Colonic mucosa (tissue), 4 donors: ENCODE measurements around the gene GALNT17. TPM values are rescaled to one million over a fixed set of nuclear protein-coding genes. Genes with fewer than 3 reads are reported as not detected.

Experiments used
- DNase-seq: peaks from one replicate; pipeline ENCODE4 v3.0.0-alpha.2; 2020
- H3K27ac ChIP-seq: fragments of 200-600 bp; one replicate; pipeline ENCODE4 v1.8.0; 2021
- H3K27me3 ChIP-seq: fragments of 200-600 bp; one replicate; pipeline ENCODE4 v1.8.0; 2021
- H3K36me3 ChIP-seq: fragments of 200-600 bp; one replicate; pipeline ENCODE4 v1.8.0; 2021
- H3K4me1 ChIP-seq: fragments of 200-600 bp; one replicate; pipeline ENCODE4 v1.8.0; 2021; ENCODE audit warnings: mild to moderate bottlenecking
- H3K4me3 ChIP-seq: fragments of 200-600 bp; one replicate; pipeline ENCODE4 v1.8.0; 2021
- H3K9ac ChIP-seq, 2 donors: one replicate each; pipeline ENCODE4 v1.7.0; 2013; ENCODE audit warnings: control low read depth in 2 of 2, low read depth in 2 of 2, low read length in 2 of 2
- H3K9me3 ChIP-seq: fragments of 200-600 bp; one replicate; pipeline ENCODE4 v1.8.0; 2021
- intact Hi-C: fragments of 100-400 bp; cut with DNase I; formaldehyde crosslinking; loops from one replicate; pipeline ENCODE4 v1.14.1; 2022
- total RNA-seq, 2 donors: library from RNA; stranded (reverse); fragmentation: NEBNext Ultra II Directional in 1 of 2; extraction: Animal tissue kit (Norgen Biotek cat#: 25700) in 1 of 2; gene quantifications; one replicate each; pipeline ENCODE4 v1.2.1, GENCODE V29; 2021
- TF ChIP-seq, protein P1 (sequence below): fragments of 200-600 bp; IDR thresholded peaks from one replicate; pipeline ENCODE4 v1.8.0; 2022; ENCODE audit warnings: antibody characterized with exemption, mild to moderate bottlenecking
- donor health status: healthy.
- donor health status: DM: no; HTN: no; CAD: no.
- donor health status: DM: no; HTN: no; CAD: no.

Gene GALNT17
- total RNA-seq, 2 donors from 2014 or later = 0.37 to 1.3 TPM

DNA sequence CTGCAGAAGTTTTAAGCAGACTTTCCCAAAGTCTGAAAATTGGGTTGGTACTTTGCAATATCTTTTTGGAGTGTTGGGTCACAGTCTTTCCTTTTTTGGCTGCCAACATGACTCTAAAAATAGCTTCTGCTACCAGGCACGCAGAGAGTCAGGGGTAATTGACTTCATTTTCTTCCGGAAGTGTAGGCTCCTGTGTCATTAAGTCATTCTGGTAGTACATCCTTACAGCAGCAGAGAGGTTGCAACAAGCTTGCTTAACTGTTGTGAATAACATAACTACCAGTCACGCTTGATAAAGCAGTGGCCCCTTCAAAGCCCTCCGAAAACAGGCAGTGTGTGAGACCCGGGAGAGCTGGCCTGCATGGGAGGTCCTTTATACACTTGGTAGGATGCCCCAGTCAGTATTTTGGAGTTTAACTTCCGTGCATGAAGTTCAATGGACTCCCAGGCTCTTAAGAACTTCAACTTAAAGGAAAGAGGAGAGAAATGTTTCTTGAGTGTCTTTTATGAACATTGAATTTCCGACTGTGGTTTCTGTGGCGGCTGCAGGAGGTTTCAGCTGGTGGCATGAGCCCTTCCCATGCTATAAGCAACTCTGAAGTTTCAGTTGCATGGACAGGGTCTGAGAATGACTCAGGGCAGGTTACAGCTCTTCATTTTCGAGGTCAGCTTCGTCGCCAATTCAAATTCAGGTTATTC lies 310.7 kb downstream of the GALNT17 start:
- intact Hi-C loops = no loop called here
- Histone ChIP-seq H3K4me3 (no peak overlapping the region), H3K27me3 (no peaks in the 10 kb centered on the region), H3K9ac (no peak overlapping the region), H3K27ac (no peak overlapping the region), H3K9me3 (no peaks in the 10 kb centered on the region), H3K4me1 (no peaks in the 10 kb centered on the region), H3K36me3 (no peaks in the 10 kb centered on the region)
- TF ChIP-seq, protein P1, sequence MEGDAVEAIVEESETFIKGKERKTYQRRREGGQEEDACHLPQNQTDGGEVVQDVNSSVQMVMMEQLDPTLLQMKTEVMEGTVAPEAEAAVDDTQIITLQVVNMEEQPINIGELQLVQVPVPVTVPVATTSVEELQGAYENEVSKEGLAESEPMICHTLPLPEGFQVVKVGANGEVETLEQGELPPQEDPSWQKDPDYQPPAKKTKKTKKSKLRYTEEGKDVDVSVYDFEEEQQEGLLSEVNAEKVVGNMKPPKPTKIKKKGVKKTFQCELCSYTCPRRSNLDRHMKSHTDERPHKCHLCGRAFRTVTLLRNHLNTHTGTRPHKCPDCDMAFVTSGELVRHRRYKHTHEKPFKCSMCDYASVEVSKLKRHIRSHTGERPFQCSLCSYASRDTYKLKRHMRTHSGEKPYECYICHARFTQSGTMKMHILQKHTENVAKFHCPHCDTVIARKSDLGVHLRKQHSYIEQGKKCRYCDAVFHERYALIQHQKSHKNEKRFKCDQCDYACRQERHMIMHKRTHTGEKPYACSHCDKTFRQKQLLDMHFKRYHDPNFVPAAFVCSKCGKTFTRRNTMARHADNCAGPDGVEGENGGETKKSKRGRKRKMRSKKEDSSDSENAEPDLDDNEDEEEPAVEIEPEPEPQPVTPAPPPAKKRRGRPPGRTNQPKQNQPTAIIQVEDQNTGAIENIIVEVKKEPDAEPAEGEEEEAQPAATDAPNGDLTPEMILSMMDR = no peak
- no peak for DNase-seq

DNA sequence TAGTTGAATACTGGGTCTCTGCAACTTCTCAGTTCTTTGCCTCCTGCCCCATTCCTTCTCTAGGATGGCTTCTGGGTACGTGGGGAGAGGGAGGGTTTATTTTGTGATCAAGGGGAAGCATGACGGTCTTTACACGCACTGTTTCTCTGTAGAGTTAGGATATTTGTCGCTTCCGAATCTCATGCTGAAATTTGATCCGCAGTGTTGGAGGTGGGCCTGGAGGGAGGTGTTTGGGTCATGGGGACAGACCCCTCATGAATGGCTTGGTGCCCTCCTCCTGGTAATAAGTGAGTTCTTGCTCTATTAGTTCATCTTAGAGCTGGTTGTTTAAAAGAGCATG lies 311.2 kb downstream of the GALNT17 start:
- no peak for DNase-seq
- intact Hi-C loops = no loop called here

DNA sequence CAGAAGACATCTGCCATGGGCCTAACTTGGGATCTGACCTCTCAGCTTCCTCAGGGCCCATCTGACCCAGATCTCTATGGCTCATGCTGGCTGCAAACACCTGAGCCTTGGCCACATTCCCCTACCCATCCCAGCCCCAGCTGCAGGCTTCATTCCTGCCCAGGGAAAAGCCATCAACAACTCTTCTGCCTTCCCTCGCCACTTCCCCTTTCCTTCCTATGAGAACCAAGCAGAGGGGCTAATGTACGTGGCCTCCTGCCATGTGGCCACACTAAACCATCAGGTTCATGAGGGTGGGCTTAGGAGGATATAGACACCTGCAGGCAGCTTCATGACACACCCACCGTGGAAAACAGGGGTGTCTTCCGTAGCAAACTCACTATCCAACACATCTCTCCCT lies 312.2 kb downstream of the GALNT17 start:
- intact Hi-C loops = no loop called here
- no peaks in the 10 kb centered on the region for H3K9me3 ChIP-seq
- no peaks in the 10 kb centered on the region for H3K36me3 ChIP-seq
- no peak overlapping the region for H3K4me3 ChIP-seq
- TF ChIP-seq, protein P1 = no peak
- H3K9ac ChIP-seq = no peak overlapping the region
- no peaks in the 10 kb centered on the region for H3K4me1 ChIP-seq
- H3K27me3 ChIP-seq = no peaks in the 10 kb centered on the region
- DNase-seq = no peak
- H3K27ac ChIP-seq = no peak overlapping the region

More for the DNA sequence above, 311.2 kb downstream of the GALNT17 start:
- no peaks in the 10 kb centered on the region for H3K36me3 ChIP-seq
- no peak overlapping the region for H3K27ac ChIP-seq
- H3K4me3 ChIP-seq = no peak overlapping the region
- TF ChIP-seq, protein P1 = no peak
- H3K4me1 ChIP-seq = no peaks in the 10 kb centered on the region
- no peak overlapping the region for H3K9ac ChIP-seq
- no peaks in the 10 kb centered on the region for H3K27me3 ChIP-seq
- H3K9me3 ChIP-seq = no peaks in the 10 kb centered on the region

DNA sequence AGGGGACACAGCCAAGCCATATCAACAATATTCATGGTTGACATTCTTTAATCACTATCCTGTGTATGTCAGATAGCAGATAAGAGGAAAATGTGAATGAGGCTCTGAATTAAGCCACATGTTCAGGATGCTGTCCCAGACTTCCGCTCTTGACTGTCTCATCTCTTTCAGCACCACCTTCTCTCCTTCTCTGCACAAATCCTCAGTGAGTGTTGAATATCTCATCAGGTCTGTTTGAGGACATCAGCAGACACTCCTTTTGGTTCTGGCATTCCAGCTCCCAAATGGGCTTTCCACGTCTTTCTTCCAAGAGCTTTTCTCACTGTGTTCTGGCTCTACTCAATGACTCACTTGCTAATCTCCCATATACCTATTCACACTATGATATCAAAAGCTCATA lies 321.7 kb downstream of the GALNT17 start:
- H3K4me3 ChIP-seq = no peak overlapping the region
- H3K36me3 ChIP-seq = no peaks in the 10 kb centered on the region
- no peaks in the 10 kb centered on the region for H3K9me3 ChIP-seq
- TF ChIP-seq, protein P1 = no peak
- H3K9ac ChIP-seq = no peak overlapping the region
- no peak for DNase-seq
- no peaks in the 10 kb centered on the region for H3K27me3 ChIP-seq
- H3K4me1 ChIP-seq = no peaks in the 10 kb centered on the region
- H3K27ac ChIP-seq = no peak overlapping the region
- intact Hi-C loops = no loop called here

DNA sequence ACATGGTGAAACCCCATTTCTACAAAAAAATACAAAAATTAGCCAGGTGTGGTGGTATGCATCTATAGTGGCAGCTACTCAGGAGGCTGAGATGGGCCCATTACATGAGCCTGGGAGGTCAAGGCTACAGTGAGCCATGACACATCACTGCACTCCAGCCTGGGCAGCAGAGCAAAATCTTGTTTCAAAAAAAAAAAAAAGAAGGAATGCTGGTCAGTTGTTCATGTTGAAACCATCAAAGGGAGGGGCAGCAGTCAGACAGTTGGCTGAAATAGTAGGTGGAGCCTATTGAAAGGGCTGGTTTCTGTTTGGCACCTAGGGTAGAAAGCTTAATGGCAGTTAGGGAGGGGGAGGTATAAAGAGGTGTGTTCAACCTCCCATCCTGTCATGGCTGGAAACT lies 323.0 kb downstream of the GALNT17 start:
- intact Hi-C loops = no loop called here
- Histone ChIP-seq H3K4me1 (no peaks in the 10 kb centered on the region), H3K4me3 (no peak overlapping the region), H3K27me3 (no peaks in the 10 kb centered on the region), H3K27ac (no peak overlapping the region), H3K9me3 (no peaks in the 10 kb centered on the region), H3K9ac (no peak overlapping the region), H3K36me3 (no peaks in the 10 kb centered on the region)
- TF ChIP-seq, protein P1 = no peak
- no peak for DNase-seq
